Neural progenitor cell (in vitro differentiated cells): ENCODE measurements around the gene DOK3. TPM values are rescaled to one million over a fixed set of nuclear protein-coding genes. Genes with fewer than 3 reads are reported as not detected.

ENCODE experiments used
- DNase-seq: peaks from one replicate; pipeline ENCODE4 v3.0.0-alpha.2; 2016; ENCODE audit warnings: low spot score
- H2AFZ ChIP-seq: fragments of 200-600 bp; sonication (generic); replicated peaks from 2 replicates; pipeline ENCODE4 v1.6.1; 2016; ENCODE audit warnings: antibody characterized with exemption
- H3F3A ChIP-seq: fragments of 200-600 bp; sonication (generic); 2 replicates; pipeline ENCODE4 v1.6.1; 2016; ENCODE audit warnings: antibody characterized with exemption, low read depth
- H3K27ac ChIP-seq: fragments of 200-600 bp; sonication (generic); 2 replicates; pipeline ENCODE4 v1.5.1; 2016; ENCODE audit warnings: mild to moderate bottlenecking
- H3K27me3 ChIP-seq: fragments of 200-600 bp; sonication (generic); 2 replicates; pipeline ENCODE4 v1.6.1; 2016; ENCODE audit warnings: mild to moderate bottlenecking, moderate library complexity
- H3K36me3 ChIP-seq: fragments of 200-600 bp; sonication (generic); 2 replicates; pipeline ENCODE4 v1.5.1; 2016
- H3K4me1 ChIP-seq: fragments of 200-600 bp; sonication (generic); 2 replicates; pipeline ENCODE4 v1.6.1; 2016; ENCODE audit warnings: mixed run types
- H3K4me2 ChIP-seq: fragments of 200-600 bp; sonication (generic); 2 replicates; pipeline ENCODE4 v1.6.1; 2016
- H3K4me3 ChIP-seq: fragments of 200-600 bp; sonication (generic); 2 replicates; pipeline ENCODE4 v1.5.1; 2016
- H3K79me2 ChIP-seq: fragments of 200-600 bp; sonication (generic); 2 replicates; pipeline ENCODE4 v1.6.1; 2016; ENCODE audit warnings: low read depth
- H3K9ac ChIP-seq: fragments of 200-600 bp; sonication (generic); 2 replicates; pipeline ENCODE4 v1.6.1; 2016
- H3K9me3 ChIP-seq: fragments of 200-600 bp; sonication (generic); 2 replicates; pipeline ENCODE4 v1.5.1; 2016; ENCODE audit warnings: low read depth
- H4K20me1 ChIP-seq: fragments of 200-600 bp; sonication (generic); 2 replicates; pipeline ENCODE4 v1.6.1; 2016; ENCODE audit warnings: low read depth
- H3K27ac Mint-ChIP-seq: 3 replicates; pipeline ENCODE4 v1.8.0; 2021; ENCODE audit warnings: mixed read lengths
- H3K27me3 Mint-ChIP-seq: 2 replicates; pipeline ENCODE4 v1.8.0; 2022; ENCODE audit warnings: low read depth, mild to moderate bottlenecking, inconsistent platforms, moderate library complexity, mixed read lengths; ENCODE audit not compliant: insufficient read depth
- H3K36me3 Mint-ChIP-seq: 3 replicates; pipeline ENCODE4 v1.8.0; 2021; ENCODE audit warnings: mixed read lengths
- H3K4me1 Mint-ChIP-seq: 3 replicates; pipeline ENCODE4 v1.8.0; 2021; ENCODE audit warnings: mixed read lengths
- H3K4me3 Mint-ChIP-seq: 3 replicates; pipeline ENCODE4 v1.8.0; 2021; ENCODE audit warnings: mild to moderate bottlenecking, moderate library complexity, mixed read lengths
- H3K9me3 Mint-ChIP-seq: 3 replicates; pipeline ENCODE4 v1.8.0; 2020; ENCODE audit warnings: mixed read lengths
- EZH2 ChIP-seq: fragments of 200-600 bp; sonication (generic); IDR thresholded peaks from 2 replicates; pipeline ENCODE4 v1.6.1; 2017; ENCODE audit warnings: antibody characterized with exemption, mild to moderate bottlenecking, moderate library complexity
- EZH2phosphoT487 ChIP-seq: fragments of 200-600 bp; sonication (generic); IDR thresholded peaks from 2 replicates; pipeline ENCODE4 v1.6.1; 2017; ENCODE audit warnings: antibody characterized with exemption
- total RNA-seq: library from RNA; depleted of rRNA; stranded (reverse); fragments of >200 nt; gene quantifications from 2 replicates; pipeline ENCODE4 v1.2.3, GENCODE V29; 2015; ENCODE audit warnings: low replicate concordance
- TF ChIP-seq, protein P1 (sequence below): fragments of 200-600 bp; sonication (generic); IDR thresholded peaks from 2 replicates; pipeline ENCODE4 v1.5.1; 2017; ENCODE audit warnings: antibody characterized with exemption, mild to moderate bottlenecking

DOK3 gene
- total RNA-seq, 1 donor from 2014 or later = 0.54 TPM

- peaks cover 14% of the 10 kb centered on the region for H3K4me1 ChIP-seq
- H4K20me1 ChIP-seq = peaks cover 59% of the 10 kb centered on the region
- Mint-ChIP-seq H3K27ac (peak overlapping the region; percentile 82), H3K4me1 (peaks cover 46% of the 10 kb centered on the region), H3K9me3 (no peaks in the 10 kb centered on the region), H3K36me3 (peaks cover 11% of the 10 kb centered on the region), H3K27me3 (peaks cover 20% of the 10 kb centered on the region), H3K4me3 (peak overlapping the region; percentile 84)
- peaks cover 71% of the 10 kb centered on the region for H3F3A ChIP-seq
- peak overlapping the region; percentile 57 for H3K4me3 ChIP-seq
- TF ChIP-seq, protein P1, sequence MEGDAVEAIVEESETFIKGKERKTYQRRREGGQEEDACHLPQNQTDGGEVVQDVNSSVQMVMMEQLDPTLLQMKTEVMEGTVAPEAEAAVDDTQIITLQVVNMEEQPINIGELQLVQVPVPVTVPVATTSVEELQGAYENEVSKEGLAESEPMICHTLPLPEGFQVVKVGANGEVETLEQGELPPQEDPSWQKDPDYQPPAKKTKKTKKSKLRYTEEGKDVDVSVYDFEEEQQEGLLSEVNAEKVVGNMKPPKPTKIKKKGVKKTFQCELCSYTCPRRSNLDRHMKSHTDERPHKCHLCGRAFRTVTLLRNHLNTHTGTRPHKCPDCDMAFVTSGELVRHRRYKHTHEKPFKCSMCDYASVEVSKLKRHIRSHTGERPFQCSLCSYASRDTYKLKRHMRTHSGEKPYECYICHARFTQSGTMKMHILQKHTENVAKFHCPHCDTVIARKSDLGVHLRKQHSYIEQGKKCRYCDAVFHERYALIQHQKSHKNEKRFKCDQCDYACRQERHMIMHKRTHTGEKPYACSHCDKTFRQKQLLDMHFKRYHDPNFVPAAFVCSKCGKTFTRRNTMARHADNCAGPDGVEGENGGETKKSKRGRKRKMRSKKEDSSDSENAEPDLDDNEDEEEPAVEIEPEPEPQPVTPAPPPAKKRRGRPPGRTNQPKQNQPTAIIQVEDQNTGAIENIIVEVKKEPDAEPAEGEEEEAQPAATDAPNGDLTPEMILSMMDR = peak; percentile 98
- no peak for TF ChIP-seq EZH2phosphoT487
- no peak for TF ChIP-seq EZH2
- no peak overlapping the region for H2AFZ ChIP-seq
- peaks cover 4% of the 10 kb centered on the region for H3K36me3 ChIP-seq
- H3K79me2 ChIP-seq = peaks cover 11% of the 10 kb centered on the region
- no peak overlapping the region for H3K9ac ChIP-seq
- H3K27ac ChIP-seq = peak overlapping the region; percentile 10
- peak; percentile 96 for DNase-seq
- peak overlapping the region; percentile 84 for H3K4me2 ChIP-seq
- no peaks in the 10 kb centered on the region for H3K9me3 ChIP-seq
- H3K27me3 ChIP-seq = no peaks in the 10 kb centered on the region
Observed at GRCh38 chr5:177455661-177456590, 53.7 kb downstream of the DOK3 start.

- peaks cover 56% of the 10 kb centered on the region for H4K20me1 ChIP-seq
- H3K9ac ChIP-seq = no peak overlapping the region
Observed at GRCh38 chr5:177455036-177455660, 54.5 kb downstream of the DOK3 start.

DNA sequence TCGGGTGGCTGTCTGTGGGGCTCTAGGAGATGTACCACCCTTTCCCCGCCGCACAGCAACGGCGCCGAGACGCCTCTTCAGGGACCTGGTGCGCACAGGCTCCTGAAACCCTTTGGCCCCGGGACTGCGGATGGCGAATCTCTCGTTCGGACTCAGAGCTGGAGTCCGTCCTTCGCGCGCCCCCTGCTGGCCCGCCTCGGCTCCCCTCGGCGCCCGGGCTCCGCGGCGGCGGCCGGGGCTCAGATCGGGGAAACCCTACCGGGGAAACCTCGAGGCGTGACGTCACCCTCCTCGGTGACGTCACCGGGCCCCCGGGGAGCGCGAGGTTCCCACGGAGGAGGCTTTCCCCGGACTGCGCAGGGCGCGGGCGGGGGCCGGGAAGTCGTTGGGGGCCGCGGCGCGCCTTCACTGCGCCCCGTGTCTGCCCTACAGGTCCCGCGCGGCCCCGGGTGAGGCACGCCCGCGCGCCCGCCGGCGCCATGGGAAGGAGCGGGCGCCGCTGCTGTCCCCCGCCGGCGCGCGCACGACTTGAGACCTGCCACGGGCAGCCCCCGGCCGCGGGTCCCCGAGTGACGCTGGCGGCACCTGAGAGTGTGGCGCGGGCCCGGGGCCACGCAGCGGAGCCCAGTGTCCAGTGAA lies 55.1 kb downstream of the DOK3 start:
- Mint-ChIP-seq H3K36me3 (peaks cover 11% of the 10 kb centered on the region), H3K9me3 (no peaks in the 10 kb centered on the region), H3K27ac (no peak overlapping the region), H3K4me1 (peaks cover 50% of the 10 kb centered on the region), H3K4me3 (peak overlapping the region; percentile 84), H3K27me3 (peaks cover 20% of the 10 kb centered on the region)
- peaks cover 52% of the 10 kb centered on the region for H4K20me1 ChIP-seq
- H3K36me3 ChIP-seq = peaks cover 4% of the 10 kb centered on the region
- peak overlapping the region; percentile 57 for H3K4me3 ChIP-seq
- H3K27me3 ChIP-seq = no peaks in the 10 kb centered on the region
- H3K4me2 ChIP-seq = peak overlapping the region; percentile 84
- no peak overlapping the region for H2AFZ ChIP-seq
- TF ChIP-seq, protein P1 = peak; percentile 83
- TF ChIP-seq EZH2 (peak; percentile 31), EZH2phosphoT487 (no peak)
- peak overlapping the region; percentile 16 for H3K27ac ChIP-seq
- no peaks in the 10 kb centered on the region for H3K9me3 ChIP-seq
- peaks cover 11% of the 10 kb centered on the region for H3K79me2 ChIP-seq
- peaks cover 57% of the 10 kb centered on the region for H3F3A ChIP-seq
- H3K9ac ChIP-seq = no peak overlapping the region
- peaks cover 14% of the 10 kb centered on the region for H3K4me1 ChIP-seq
- peak; percentile 95 for DNase-seq

More at GRCh38 chr5:177455036-177455660, 54.5 kb downstream of the DOK3 start:
- H3K36me3 Mint-ChIP-seq = peaks cover 11% of the 10 kb centered on the region
- Histone ChIP-seq H3K4me3 (peak overlapping the region; percentile 57), H3K4me1 (peaks cover 14% of the 10 kb centered on the region), H3K27ac (peak overlapping the region; percentile 16), H3F3A (peaks cover 64% of the 10 kb centered on the region), H2AFZ (no peak overlapping the region), H3K79me2 (peaks cover 11% of the 10 kb centered on the region), H3K9me3 (no peaks in the 10 kb centered on the region), H3K4me2 (peak overlapping the region; percentile 84), H3K27me3 (no peaks in the 10 kb centered on the region), H3K36me3 (peaks cover 4% of the 10 kb centered on the region)
- H3K27me3 Mint-ChIP-seq = peaks cover 20% of the 10 kb centered on the region
- TF ChIP-seq EZH2phosphoT487 (no peak), EZH2 (peak; percentile 8)
- TF ChIP-seq, protein P1 = peak; percentile 76
- H3K4me1 Mint-ChIP-seq = peaks cover 46% of the 10 kb centered on the region
- H3K4me3 Mint-ChIP-seq = peak overlapping the region; percentile 76
- no peak overlapping the region for H3K27ac Mint-ChIP-seq
- peak; percentile 94 for DNase-seq
- H3K9me3 Mint-ChIP-seq = no peaks in the 10 kb centered on the region
